Measurements from ENCODE around the gene NAP1L1. TPM values are rescaled to one million over a fixed set of nuclear protein-coding genes. Genes with fewer than 3 reads are reported as not detected.
A peak's percentile ranks its signal among the peaks of the same experiment; 100 is the strongest.

NAP1L1 gene
- total RNA-seq, 1 donor from 2014 or later: 64.0 TPM

GRCh38 chr12:76024102-76024781, 60.2 kb downstream of the NAP1L1 start:
- no peak for DNase-seq (ENCODE audit: low spot score)
- no peak for ATAC-seq

GRCh38 chr12:76023069-76023690, 61.3 kb downstream of the NAP1L1 start:
- DNase-seq (ENCODE audit: low spot score) (no peak), ATAC-seq (no peak)

GRCh38 chr12:76022506-76022905, 62.0 kb downstream of the NAP1L1 start:
- DNase-seq (ENCODE audit: low spot score): no peak
- no peak for ATAC-seq

GRCh38 chr12:76020731-76021672, 63.5 kb downstream of the NAP1L1 start:
- ATAC-seq (peak; percentile 46), DNase-seq (ENCODE audit: low spot score) (no peak)

- DNase-seq (ENCODE audit: low spot score): no peak
- no peak for ATAC-seq
Observed at GRCh38 chr12:76020281-76020680, 64.2 kb downstream of the NAP1L1 start.

GRCh38 chr12:76018672-76019071, 65.8 kb downstream of the NAP1L1 start:
- DNase-seq (ENCODE audit: low spot score) (no peak), ATAC-seq (no peak)

GRCh38 chr12:76018111-76018510, 66.4 kb downstream of the NAP1L1 start:
- DNase-seq (ENCODE audit: low spot score) (no peak), ATAC-seq (no peak)

GRCh38 chr12:76014007-76014406, 70.5 kb downstream of the NAP1L1 start:
- ATAC-seq: no peak
- no peak for DNase-seq (ENCODE audit: low spot score)

- no peak for ATAC-seq
- no peak for DNase-seq (ENCODE audit: low spot score)
Observed at GRCh38 chr12:76013603-76014002, 70.9 kb downstream of the NAP1L1 start.

- no peak for ATAC-seq
- DNase-seq (ENCODE audit: low spot score): no peak
Observed at GRCh38 chr12:76012644-76013043, 71.8 kb downstream of the NAP1L1 start.

GRCh38 chr12:76010732-76011458, 73.6 kb downstream of the NAP1L1 start:
- no peak for DNase-seq (ENCODE audit: low spot score)
- no peak for ATAC-seq

- ATAC-seq: no peak
- DNase-seq (ENCODE audit: low spot score): no peak
Observed at GRCh38 chr12:76008428-76008827, 76.1 kb downstream of the NAP1L1 start.

GRCh38 chr12:76007640-76008039, 76.8 kb downstream of the NAP1L1 start:
- ATAC-seq (no peak), DNase-seq (ENCODE audit: low spot score) (no peak)

GRCh38 chr12:76006028-76006925, 78.2 kb downstream of the NAP1L1 start:
- DNase-seq (ENCODE audit: low spot score) (no peak), ATAC-seq (no peak)

GRCh38 chr12:76003355-76003638, 81.2 kb downstream of the NAP1L1 start:
- no peak for ATAC-seq
- DNase-seq (ENCODE audit: low spot score): no peak

GRCh38 chr12:76002598-76003354, 81.7 kb downstream of the NAP1L1 start:
- ATAC-seq: no peak
- no peak for DNase-seq (ENCODE audit: low spot score)

GRCh38 chr12:75998292-75999063, 86.0 kb downstream of the NAP1L1 start:
- DNase-seq (ENCODE audit: low spot score) (no peak), ATAC-seq (no peak)

- no peak for DNase-seq (ENCODE audit: low spot score)
- no peak for ATAC-seq
Observed at GRCh38 chr12:75997658-75998057, 86.8 kb downstream of the NAP1L1 start.

All from left lobe of liver (tissue), 2 donors.